Breast epithelium (tissue), 3 donors: ENCODE data around the gene LYL1.

Experiments
- CTCF ChIP-seq, 3 donors: fragments of 450-650 bp; IDR thresholded peaks; one replicate each; pipeline ENCODE4 v1.5.1; 2016 to 2017; ENCODE audit warnings: antibody characterized with exemption in 3 of 3, mild to moderate bottlenecking in 3 of 3, moderate library complexity in 3 of 3
- POLR2A ChIP-seq: fragments of 450-650 bp; IDR thresholded peaks from one replicate; pipeline ENCODE4 v1.6.1; 2016; ENCODE audit warnings: antibody characterized with exemption, mild to moderate bottlenecking, moderate library complexity

- TF ChIP-seq CTCF (IDR thresholded peaks at IDR 0.05) (no peak), POLR2A (no peak)
These were observed 26.3 kb downstream of the LYL1 start for GRCh38 chr19:13076320-13076719.
